GM12878 (cell line): ENCODE measurements around the gene BDH1. TPM values are rescaled to one million over a fixed set of nuclear protein-coding genes. Genes with fewer than 3 reads are reported as not detected.

Source experiments
- ATAC-seq: fragments of 200-7000 bp; cut with Tn5 transposase; 3 replicates; pipeline ENCODE4 v1.9.1; 2020; ENCODE audit warnings: mild to moderate bottlenecking, moderate library complexity
- BruUV-seq: library from RNA; stranded (reverse); fragments of 400-500 nt; replicated peaks from 2 replicates; lab custom pipeline; 2021; lab: Mats Ljungman, UMichigan
- CTCF ChIA-PET: fragments of 300-600 bp; sonication (Branson Sonifier 250); formaldehyde crosslinking; extraction: SDS; loops from one replicate; lab custom pipeline; 2021; ENCODE audit warnings: inconsistent platforms; lab: Yijun Ruan, JAX
- POLR2A ChIA-PET: fragments of 350-600 bp; formaldehyde crosslinking; extraction: SDS; loops from one replicate; lab custom pipeline; 2021; ENCODE audit warnings: inconsistent platforms; lab: Charles Lee
- RAD21 ChIA-PET: fragments of 300-600 bp; sonication (Branson Sonifier 250); formaldehyde crosslinking; loops from one replicate; lab custom pipeline; 2023; ENCODE audit warnings: antibody characterized with exemption; ENCODE audit not compliant: unreplicated experiment; lab: Charles Lee
- SMC1A ChIA-PET: fragments of 300-600 bp; sonication (Branson Sonifier 250); formaldehyde crosslinking; loops from one replicate; lab custom pipeline; 2023; ENCODE audit not compliant: unreplicated experiment, uncharacterized antibody; lab: Charles Lee
- DNase-seq: peaks from one replicate; pipeline ENCODE4 v3.0.0-alpha.2; 2011; ENCODE audit warnings: low read depth, low spot score
- FAIRE-seq: peaks from 3 replicates; lab custom pipeline; 2011; peaks lifted over from hg19 to GRCh38; lab: Jason Lieb, UNC
- H2AFZ ChIP-seq: 2 replicates; pipeline ENCODE4 v1.6.0; 2011; ENCODE audit warnings: low read depth, low read length, control low read depth; ENCODE audit not compliant: control insufficient read depth
- H3K27ac ChIP-seq: 2 replicates; pipeline ENCODE4 v1.5.1; 2011; ENCODE audit warnings: control low read depth; ENCODE audit not compliant: control insufficient read depth, insufficient read depth
- H3K27me3 ChIP-seq, 2 experiments: replicated peaks in 1 of 2; 2 replicates each; pipeline versions ENCODE4 v1.6.0 to v1.6.1; 2011; ENCODE audit warnings: low read length in 1 of 2; ENCODE audit not compliant: control insufficient read depth in 2 of 2, insufficient read depth in 2 of 2
- H3K36me3 ChIP-seq, 2 experiments: 2 replicates each; pipeline ENCODE4 v1.5.1; 2011; ENCODE audit warnings: low read length in 1 of 2; ENCODE audit not compliant: control insufficient read depth in 2 of 2, insufficient read depth in 2 of 2
- H3K4me1 ChIP-seq: 2 replicates; pipeline ENCODE4 v1.6.1; 2011; ENCODE audit warnings: mild to moderate bottlenecking, low read length, moderate library complexity, mixed read lengths; ENCODE audit not compliant: control insufficient read depth, insufficient read depth
- H3K4me2 ChIP-seq: 2 replicates; pipeline ENCODE4 v1.6.0; 2011; ENCODE audit warnings: control low read depth; ENCODE audit not compliant: control insufficient read depth, insufficient read depth
- H3K4me3 ChIP-seq: fragments of 200-600 bp; sonication (generic); 2 replicates; pipeline ENCODE4 v1.5.1; 2016
- H3K79me2 ChIP-seq: 2 replicates; pipeline ENCODE4 v1.6.0; 2011; ENCODE audit warnings: low read length; ENCODE audit not compliant: control insufficient read depth, insufficient read depth
- H3K9ac ChIP-seq: 2 replicates; pipeline ENCODE4 v1.8.0; 2011; ENCODE audit warnings: low read length, control low read depth, mixed read lengths; ENCODE audit not compliant: control insufficient read depth, insufficient read depth
- H3K9me3 ChIP-seq: replicated peaks from 3 replicates; pipeline ENCODE4 v1.5.1; 2011; ENCODE audit warnings: mild to moderate bottlenecking, low read length; ENCODE audit not compliant: control insufficient read depth, insufficient read depth
- H4K20me1 ChIP-seq: 2 replicates; pipeline ENCODE4 v1.6.0; 2011; ENCODE audit not compliant: control insufficient read depth, insufficient read depth
- EGR1 ChIP-seq, 2 experiments: IDR thresholded peaks; 1 replicate in 1 of 2; 2 replicates in 1 of 2; pipeline ENCODE4 v1.6.1; 2011 to 2012; ENCODE audit warnings: low read depth in 2 of 2, low read length in 2 of 2, borderline replicate concordance in 1 of 2, mild to moderate bottlenecking in 1 of 2, moderate library complexity in 1 of 2
- EP300 ChIP-seq, 2 experiments: fragments of 150-350 bp in 1 of 2; IDR thresholded peaks; 2 replicates each; pipeline ENCODE4 v1.6.1; 2011 to 2012; ENCODE audit warnings: low read depth in 2 of 2, low read length in 2 of 2, borderline replicate concordance in 1 of 2, improper control_type of control experiment in 1 of 2, inconsistent platforms in 1 of 2; ENCODE audit not compliant: control insufficient read depth in 1 of 2
- KDM1A ChIP-seq: fragments of 200-600 bp; sonication (generic); IDR thresholded peaks from 2 replicates; pipeline ENCODE4 v1.6.1; 2016; ENCODE audit warnings: borderline replicate concordance
- PAX5 ChIP-seq: IDR thresholded peaks from 2 replicates; pipeline ENCODE4 v1.6.1; 2011; ENCODE audit warnings: low read depth, low read length, borderline replicate concordance
- STAT3 ChIP-seq: IDR thresholded peaks from 2 replicates; pipeline ENCODE4 v1.6.1; 2011; ENCODE audit warnings: low read depth, low read length, improper control_type of control experiment
- ZNF217 ChIP-seq: fragments of 450-650 bp; IDR thresholded peaks from 2 replicates; pipeline ENCODE4 v1.6.1; 2017; ENCODE audit warnings: antibody characterized with exemption, mild to moderate bottlenecking
- WGBS: methylation state at CpG from one replicate; pipeline ENCODE4 v1.1.6; 2016; ENCODE audit warnings: low lambda C conversion rate; ENCODE audit not compliant: insufficient replicate concordance, insufficient coverage; ENCODE audit errors: missing lambda C conversion rate; 5-methylcytosine and 5-hydroxymethylcytosine counted together
- in situ Hi-C: fragments of 300-500 bp; cut with MboI; formaldehyde crosslinking; loops from 9 replicates; pipeline ENCODE4 v1.14.3; 2018; ENCODE audit warnings: mixed read lengths
- intact Hi-C: fragments of 100-400 bp; cut with micrococcal nuclease; formaldehyde crosslinking; loops from one replicate; pipeline ENCODE4 v1.14.2; 2022; ENCODE audit not compliant: unreplicated experiment
- polyA plus RNA-seq, 11 experiments: library from polyadenylated mRNA; depleted of rRNA in 4 of 11; unstranded in 6 of 11; stranded (reverse) in 5 of 11; fragments of >200 nt; fragmentation: Nextera tagmentation in 4 of 11; fragmentation: Illumina TruSeq in 1 of 11; extraction: Ambion mirVana in 4 of 11; extraction: Trizol in 1 of 11; gene quantifications; 1 replicate in 1 of 11; 2 replicates in 10 of 11; pipeline versions ENCODE4 v1.2.1 to v1.2.3, GENCODE V29; 2011 to 2016; ENCODE audit warnings: inconsistent platforms in 2 of 11, missing spikeins in 2 of 11, low read depth in 1 of 11
- total RNA-seq, 4 experiments: library from RNA; depleted of rRNA in 3 of 4; stranded (reverse); fragments of >200 nt in 3 of 4; fragmentation: Illumina TruSeq in 1 of 4; extraction: Trizol in 1 of 4; gene quantifications; 2 replicates each; pipeline versions ENCODE4 v1.2.1 to v1.2.3, GENCODE V29; 2013 to 2021
- TF ChIP-seq, protein P1 (sequence below): IDR thresholded peaks from 2 replicates; pipeline ENCODE4 v1.6.1; 2011; ENCODE audit warnings: low read depth, low read length, improper control_type of control experiment, borderline replicate concordance

BDH1 gene
- total and polyA plus RNA-seq, 10 of the 15 experiments (the other 5 are each of a cell fraction or from before 2014, with no cell fraction given), result 11.3 to 84.5 (median 60.3) TPM

DNA sequence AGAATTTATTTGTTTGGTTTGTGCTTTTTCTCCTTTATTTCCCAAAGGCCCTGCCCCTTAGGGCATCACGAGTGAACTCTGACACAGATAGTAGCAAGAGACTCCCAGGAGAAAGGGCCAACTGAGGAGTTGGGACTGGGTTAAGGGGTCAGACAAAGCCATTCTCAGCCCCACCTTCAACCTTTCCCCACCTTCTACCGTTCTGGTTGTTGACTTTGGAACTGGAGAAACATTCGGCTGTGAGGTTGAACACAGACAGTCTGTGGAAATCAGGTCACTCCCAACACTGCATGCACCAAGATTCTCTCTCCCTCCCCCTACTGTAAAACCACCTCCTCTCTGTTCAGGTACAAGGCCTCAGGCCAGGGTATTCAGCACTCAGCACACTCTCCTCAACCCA lies 3.9 kb upstream of the BDH1 start:
- no peak overlapping the region for H3K9ac ChIP-seq
- ATAC-seq (no peak), FAIRE-seq (no peak), DNase-seq (no peak)
- H3K4me2 ChIP-seq, result no peak overlapping the region
- H4K20me1 ChIP-seq, result no peaks in the 10 kb centered on the region
- 92% methylated on average over 3 of the region's 3 CpGs for WGBS
- ChIA-PET POLR2A (no interaction called here), RAD21 (no interaction called here), SMC1A (no interaction called here), CTCF (no interaction called here)
- TF ChIP-seq KDM1A (no peak), EP300 (IDR thresholded peaks at IDR 0.05; ENCODE audit: borderline replicate concordance in 1 of 2, control insufficient read depth in 1 of 2, low read depth in 2 of 2, low read length in 2 of 2) (no peak), STAT3 (no peak), EGR1 (IDR thresholded peaks at IDR 0.05; ENCODE audit: borderline replicate concordance in 1 of 2, low read depth in 2 of 2, low read length in 2 of 2) (no peak), ZNF217 (no peak), PAX5 (no peak)
- TF ChIP-seq, protein P1, sequence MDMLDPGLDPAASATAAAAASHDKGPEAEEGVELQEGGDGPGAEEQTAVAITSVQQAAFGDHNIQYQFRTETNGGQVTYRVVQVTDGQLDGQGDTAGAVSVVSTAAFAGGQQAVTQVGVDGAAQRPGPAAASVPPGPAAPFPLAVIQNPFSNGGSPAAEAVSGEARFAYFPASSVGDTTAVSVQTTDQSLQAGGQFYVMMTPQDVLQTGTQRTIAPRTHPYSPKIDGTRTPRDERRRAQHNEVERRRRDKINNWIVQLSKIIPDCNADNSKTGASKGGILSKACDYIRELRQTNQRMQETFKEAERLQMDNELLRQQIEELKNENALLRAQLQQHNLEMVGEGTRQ, result no peak
- H3K36me3 ChIP-seq, result no peaks in the 10 kb centered on the region
- in situ Hi-C loops, result no loop called here
- H3K27me3 ChIP-seq, result no peaks in the 10 kb centered on the region
- BruUV-seq, result no TSS peak
- H3K4me3 ChIP-seq, result no peak overlapping the region
- H2AFZ ChIP-seq, result no peak overlapping the region
- peaks cover 5% of the 10 kb centered on the region; the same call in 2 of the 3 replicates for H3K9me3 ChIP-seq
- H3K4me1 ChIP-seq, result peaks cover 15% of the 10 kb centered on the region; the same call in 1 of the 2 replicates
- intact Hi-C loops, result no loop called here
- H3K27ac ChIP-seq, result no peak overlapping the region
- peaks cover 8% of the 10 kb centered on the region for H3K79me2 ChIP-seq
